ENCODE results near the gene SLC35E2B.

- TF ChIP-seq CTCF (IDR thresholded peaks at IDR 0.05): no peak
- no peak for TF ChIP-seq RNF2 (IDR thresholded peaks at IDR 0.05; ENCODE audit: borderline replicate concordance, low read depth)
- no peak for TF ChIP-seq ESRRA (IDR thresholded peaks at IDR 0.05; ENCODE audit: borderline replicate concordance, low read length)
- TF ChIP-seq BHLHE40 (IDR thresholded peaks at IDR 0.05; ENCODE audit: low read depth, low read length): no peak
Measured at GRCh38 chr1:1615256-1616044, 77.1 kb downstream of the SLC35E2B start, which contains the start of gene MIB2.

Data from A549 (cell line).